Stimulated activated CD4-positive, alpha-beta T cell treated with anti-CD3 and anti-CD28 coated beads, Interleukin-2, amount 100 ng/mL, for 4 hours (primary cell): Measurements from ENCODE around the gene CLIC6.

Source experiments
- DNase-seq: peaks from one replicate; pipeline ENCODE4 v3.0.0-alpha.2; 2020; ENCODE audit warnings: low read depth

CLIC6 gene

DNA sequence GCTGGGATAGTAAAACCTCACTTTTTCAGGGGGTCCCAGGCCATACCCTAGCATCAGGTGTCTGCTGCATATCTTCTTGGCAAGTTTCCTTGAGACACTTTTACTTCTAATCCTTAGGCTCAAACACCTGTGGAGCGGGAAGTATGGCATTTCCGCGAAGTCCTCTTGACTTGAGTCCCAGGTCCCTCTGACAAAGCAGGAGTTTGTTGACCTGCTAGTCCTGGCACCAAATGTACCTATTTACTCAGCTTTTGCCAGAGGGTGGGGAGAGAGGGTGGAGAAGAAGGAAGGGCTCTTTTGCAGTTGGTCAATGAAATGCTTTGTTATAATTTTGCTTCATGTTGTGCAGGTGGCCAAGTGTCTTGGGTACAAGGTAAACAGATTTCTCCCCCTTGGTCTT, 59.7 kb downstream of the CLIC6 start:
- DNase-seq = no peak

DNA sequence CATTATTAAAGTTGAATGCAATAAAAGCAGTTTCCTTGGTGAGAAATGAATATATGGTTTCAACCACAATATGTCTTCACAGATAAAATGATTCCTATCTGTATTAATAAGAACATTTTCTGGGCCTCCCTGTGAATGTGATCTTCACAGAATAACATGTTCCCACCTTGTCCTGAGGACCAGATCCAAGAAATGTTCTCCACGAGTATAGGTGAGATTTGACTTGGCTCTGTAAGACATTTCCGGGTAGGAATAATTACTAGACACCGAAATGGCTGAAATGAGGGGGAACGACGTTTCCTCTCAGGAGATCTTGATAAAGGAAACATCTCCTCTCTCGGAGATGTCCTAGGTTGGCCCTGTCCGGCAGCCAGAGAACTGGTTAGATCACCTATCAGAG, 61.4 kb downstream of the CLIC6 start:
- no peak for DNase-seq

DNA sequence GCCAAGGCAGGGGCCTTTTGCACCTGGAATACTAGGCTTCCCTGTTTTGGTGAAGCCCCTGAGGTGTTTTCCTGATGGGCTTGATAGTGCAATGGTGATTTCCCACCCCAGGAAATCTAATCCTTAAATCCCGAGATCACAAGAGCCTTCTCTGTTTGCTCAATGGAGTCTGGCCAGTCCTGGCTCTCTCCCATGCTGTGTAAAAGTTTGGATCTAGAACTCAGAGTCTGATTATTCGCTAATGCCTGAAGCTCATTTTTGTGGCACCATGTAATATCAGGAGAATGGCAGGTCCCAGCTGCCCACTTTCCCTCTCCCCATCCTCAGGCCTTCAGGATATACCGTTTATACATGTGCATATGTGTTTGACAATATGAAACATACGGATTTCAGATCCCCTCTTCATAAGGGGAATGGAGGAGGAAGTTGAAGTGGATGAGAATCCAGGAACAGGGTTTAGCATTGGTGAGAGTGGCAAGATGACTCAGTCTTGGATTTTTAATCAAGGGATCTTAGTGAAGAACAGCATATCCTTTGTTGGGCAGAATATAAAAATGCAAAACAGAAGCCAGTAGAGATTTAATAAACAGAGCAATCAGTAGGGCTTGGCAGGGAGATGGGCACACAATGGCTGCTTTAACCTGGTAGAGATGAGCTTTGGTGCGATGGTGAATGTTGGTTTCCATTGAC, 62.1 kb downstream of the CLIC6 start:
- DNase-seq = no peak

DNA sequence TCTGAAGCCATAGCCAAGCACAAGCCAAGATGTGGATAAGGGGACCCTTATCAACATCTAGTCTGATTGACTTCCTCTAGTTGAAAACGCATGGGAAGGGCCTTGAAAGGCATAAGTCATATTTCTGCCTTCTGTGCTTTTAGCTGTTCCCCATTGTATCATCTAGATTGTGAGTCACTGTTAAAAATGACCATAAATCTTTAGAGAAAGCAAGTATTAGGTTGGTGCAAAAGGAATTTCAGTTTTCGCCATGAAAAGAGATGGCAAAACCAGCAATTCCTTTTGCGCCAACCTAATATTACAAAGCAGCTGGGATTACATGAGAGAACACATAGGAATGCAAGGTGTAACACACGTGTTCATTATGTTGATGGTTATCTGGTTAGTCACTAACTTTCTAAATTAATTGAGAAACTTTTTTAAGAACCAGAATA, 63.6 kb downstream of the CLIC6 start:
- no peak for DNase-seq

DNA sequence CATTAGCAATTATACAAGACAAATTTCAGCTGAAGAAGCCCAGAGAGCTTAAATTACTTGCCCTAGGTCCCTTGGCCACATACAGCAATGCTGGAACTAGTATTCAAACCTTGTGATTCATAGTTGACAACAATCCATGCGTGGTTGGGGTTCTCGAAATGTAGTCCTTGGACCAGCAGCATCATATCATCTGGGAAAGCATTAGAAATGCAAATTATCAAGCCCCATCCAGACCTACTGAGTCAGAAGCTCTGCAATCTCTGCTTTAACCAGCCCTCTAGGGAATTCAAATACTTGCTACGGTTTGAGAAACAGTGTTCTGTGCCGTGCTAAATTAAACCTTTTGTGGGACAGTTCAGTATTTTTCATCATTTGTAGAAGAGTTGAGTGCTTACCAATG, 65.1 kb downstream of the CLIC6 start:
- no peak for DNase-seq

DNA sequence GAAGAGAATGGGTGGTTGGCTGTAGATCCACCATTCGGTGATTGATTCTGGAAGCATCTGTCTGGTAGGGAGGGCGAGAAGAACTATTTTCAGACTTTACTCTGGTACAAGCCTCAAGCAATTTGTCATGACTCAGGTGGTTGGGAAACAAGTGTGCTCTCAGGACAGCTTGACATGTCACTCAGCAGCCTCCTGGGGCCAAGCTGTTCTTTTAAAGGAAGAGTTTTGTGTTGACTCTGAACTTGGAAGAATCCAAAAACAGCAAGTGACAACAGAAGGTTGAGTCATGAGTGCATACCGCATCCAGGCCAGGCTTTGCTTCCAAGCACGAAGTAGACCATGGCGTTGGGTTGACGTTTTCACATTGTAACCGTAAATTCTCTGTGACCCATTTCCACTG, 65.9 kb downstream of the CLIC6 start:
- DNase-seq = no peak

DNA sequence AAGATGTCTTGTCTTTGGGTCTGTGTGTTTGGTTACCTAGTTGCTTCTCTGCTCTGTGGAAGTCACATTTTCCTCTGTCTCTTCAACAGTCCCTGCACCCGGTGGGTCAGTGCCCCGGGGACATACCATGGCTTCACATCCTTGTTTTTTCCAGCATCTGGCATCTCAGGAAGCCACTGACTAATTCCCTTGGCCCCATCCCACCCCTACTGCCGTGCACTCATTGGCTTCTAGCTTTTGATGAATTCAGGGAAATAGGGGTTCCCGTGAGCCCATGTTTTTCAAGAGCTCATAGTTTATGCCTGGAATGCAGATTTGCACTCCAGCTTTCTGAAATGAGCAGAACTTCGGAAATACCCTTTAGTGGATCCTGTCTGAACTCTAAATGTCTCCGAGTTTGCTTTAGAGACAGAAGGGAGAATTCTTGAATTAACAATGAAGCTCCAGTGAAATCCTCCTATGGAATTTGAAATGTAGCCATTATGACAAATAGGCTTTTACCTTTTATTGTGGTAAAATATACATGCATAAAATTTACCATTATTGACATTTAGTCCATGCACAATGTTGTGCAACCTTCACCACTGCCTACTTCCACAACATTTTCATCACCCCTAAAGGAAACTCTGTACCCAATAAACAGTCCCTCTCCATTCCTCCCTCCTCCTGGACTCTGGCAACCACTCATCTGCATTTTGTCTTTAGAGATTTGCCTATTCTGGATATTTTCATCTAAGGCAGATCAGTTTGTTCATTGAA, 67.5 kb downstream of the CLIC6 start:
- no peak for DNase-seq

DNA sequence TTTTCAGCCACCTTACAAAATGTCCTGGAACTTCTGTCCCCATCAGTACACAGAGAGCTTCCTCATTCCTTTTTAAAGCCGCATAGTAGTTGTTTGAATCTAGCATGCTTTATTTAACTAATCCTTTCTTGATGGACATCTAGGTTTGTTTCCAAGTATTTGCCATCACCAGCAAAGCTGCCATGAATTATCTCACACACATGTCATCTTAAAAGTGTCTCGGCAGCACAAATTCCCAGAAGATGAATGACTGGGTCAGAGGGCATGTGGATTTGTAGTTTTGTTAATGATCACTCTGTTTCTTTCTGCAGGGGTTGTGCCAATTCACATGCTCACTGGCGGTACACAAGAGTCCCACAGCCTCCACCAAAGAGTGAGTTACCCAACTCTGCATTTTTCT, 68.3 kb downstream of the CLIC6 start:
- DNase-seq = no peak

DNA sequence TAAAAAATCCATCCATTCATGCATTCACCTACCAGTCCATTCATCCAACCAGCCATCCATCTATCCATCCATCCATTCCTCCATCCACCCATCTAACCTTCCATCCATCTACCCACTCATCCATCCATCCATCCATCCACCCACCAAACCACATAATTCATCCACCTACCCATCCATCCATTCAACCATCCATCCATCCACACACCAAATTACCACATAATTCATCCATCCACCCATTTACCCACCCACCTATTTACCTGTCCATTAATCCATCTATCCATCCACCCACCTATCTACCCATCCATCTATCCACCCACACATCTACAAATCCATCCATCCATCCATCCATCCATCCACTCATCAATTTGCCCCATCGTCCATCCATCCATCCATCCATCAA, 71.4 kb downstream of the CLIC6 start:
- no peak for DNase-seq

DNA sequence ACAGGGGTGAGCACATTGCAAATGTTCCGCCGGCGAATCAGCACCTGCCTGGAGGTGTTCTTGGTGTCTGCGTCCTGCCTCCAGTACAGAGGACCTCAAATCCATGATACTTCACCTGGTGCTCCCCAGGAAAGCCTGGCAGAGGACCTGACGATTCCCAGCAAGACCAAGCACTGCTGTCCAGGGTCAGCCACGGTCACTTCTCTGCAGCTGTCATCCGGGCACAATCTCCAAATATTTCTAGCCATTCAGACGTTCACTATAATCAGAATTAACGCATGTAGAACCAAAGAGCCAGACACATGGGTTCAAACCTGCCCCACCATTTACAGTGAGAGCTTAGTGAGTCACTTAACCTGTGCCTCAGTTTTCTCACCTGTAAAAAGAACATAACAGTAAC, 74.5 kb downstream of the CLIC6 start:
- no peak for DNase-seq

DNA sequence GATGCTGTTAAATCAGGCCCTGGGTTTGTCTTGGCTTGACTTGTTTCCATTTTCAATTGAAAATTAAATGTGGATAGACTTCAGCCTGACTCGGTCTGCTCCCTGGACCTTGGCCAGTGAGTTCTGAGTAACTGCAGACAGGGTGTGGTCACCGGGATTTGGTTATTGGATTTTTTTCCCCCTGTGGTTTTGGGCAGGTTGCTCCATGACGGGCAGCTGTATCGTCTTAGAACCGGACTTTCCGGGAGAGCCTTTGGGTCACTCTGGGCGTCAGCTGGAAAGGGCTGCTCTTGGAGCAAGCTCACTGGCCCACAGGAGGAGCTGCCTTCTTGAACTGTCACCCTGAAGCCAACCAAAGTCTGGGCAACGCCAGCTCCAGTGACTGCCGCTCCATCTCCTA, 75.0 kb downstream of the CLIC6 start:
- DNase-seq = no peak

DNA sequence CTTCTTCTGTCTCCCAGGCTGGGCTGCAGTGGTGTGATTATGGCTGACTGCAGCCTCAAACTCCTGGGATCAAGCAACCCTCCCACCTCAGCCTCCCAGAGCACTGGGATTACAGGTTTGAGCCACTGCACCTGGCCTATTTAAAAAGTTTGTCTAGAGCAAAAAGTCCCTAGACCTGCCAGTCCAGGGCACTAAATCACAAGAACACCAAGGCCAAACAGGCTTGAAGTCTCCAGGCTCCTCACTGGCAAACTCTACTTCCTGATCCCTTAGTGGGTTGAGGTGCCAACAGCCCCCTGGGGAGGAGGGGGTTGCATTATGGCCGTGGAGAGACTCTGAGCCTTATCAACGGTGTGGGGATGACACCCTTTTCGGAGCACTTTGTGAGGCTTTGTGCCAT, 76.0 kb downstream of the CLIC6 start:
- DNase-seq = no peak

DNA sequence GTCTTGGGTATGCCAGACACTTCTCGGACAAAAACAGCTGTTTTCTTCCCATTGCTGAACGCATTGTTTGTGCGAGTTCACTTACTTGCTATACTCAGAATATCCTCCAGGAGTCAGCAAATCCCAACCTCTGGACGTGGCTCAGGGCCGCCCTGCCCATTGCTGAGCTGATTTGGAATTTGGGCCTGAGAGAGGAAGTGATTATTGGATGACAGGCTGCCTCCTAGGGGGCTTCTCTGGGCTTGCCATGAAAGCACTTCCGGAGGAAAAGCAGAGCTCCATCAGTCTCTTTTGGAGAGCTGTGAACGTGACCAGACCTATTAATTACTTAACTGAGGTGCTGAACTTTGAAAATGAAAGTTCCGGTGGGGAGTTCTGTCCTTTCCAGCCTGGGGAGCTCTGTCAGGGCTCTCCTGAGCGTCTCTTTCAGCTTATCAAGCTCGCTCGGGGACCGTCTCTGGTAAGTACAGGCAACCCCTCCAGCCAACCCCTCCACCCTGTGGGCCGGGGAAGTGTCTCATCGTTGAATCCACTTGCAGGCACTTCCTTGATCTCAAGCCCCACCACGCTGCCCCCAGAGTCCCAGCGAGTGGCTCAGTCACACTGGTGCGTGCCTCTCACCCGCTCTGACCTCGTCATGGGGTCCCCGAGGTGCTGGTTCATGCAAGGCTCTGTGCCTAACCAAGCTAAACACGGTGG, 76.9 kb downstream of the CLIC6 start:
- DNase-seq = peak; percentile 29

DNA sequence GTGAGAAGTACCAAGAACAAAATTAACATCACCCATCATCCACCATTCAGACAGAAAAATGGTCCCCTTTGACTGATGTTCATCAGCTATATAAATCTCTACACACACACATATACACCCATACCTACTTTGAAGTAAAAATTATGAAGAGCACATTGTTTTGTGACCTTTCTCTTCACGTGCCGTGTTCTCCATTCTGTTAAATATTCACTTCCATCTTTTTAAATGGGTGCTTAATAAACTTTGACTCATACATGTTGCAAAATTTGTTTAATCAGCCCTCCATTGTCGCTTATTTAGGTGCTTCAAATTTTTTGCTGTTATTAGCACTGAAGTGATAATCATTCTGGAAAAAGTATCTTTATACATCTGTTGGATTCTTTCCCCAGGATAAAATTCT, 80.1 kb downstream of the CLIC6 start:
- DNase-seq = no peak

DNA sequence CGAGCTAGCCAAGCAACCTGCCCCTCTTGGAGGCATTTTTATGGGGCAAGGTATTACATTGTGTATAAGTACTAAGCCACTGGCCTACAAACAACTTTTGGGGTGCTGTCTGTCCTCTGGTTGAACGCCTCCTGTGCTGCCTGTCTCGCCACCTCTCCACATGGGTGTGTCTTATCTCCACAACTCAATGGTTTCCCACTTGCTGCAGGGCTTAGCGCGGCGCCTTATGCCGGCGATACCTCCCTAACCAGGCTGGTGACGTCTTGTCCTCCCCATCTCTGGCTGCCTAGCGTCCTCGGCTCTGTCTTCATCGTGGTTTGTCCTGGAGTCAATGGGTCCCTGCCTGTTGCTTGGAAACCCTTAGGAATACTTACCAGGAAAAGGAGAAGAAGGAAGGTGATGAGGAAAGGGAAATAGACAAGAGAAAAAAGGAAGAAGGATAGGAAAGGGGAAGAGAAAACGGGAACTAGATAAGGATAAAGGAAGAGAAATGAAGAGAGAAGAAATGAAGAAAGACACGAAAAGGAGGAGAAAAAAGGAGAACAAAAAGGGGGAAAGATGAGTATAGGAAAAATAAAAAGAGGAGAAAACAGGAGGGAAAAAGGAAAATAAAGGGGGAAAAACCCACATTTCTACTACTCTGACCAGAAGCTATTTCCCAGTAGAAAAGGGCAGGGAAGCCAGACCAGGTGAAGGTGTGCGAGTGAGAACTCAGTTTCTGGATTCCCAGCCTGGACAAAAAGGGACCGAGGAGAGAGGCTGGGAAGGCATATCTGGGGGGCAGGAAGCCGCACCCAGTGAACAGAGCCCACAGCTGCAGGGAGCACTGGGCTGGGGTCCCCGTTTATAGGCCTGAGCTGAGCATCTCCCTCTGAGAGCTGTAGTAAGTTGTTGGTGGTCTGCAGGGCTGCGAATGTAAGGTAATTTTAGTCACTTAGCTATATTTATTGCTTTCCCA, 86.2 kb downstream of the CLIC6 start:
- no peak for DNase-seq

DNA sequence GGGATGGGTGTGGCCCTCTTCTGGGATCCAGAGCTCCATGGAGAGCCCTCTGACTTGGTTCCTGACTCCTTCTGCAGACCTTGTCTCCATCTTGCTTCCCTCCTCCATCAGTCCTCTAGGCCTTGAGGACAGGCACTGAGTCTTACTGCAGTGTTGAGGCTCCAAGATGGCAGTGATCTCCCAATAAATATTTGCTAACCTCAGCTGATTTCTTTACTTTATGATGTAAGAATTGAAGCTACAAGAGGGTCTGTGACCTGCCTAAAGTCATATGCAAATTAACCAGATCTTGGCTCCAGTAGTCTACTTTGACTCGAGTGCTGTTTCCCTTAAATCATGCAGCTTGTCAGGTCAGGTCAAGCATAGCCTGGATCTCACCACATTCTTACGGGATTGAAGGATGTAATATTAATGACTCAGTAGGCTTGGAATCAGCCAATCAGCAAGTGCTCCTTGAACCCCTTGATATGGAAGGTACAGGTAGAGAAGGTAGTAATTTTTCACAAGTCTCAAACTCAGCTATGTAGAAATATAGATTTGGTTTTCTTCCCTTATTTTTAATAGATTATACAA, 93.0 kb downstream of the CLIC6 start:
- DNase-seq = no peak

DNA sequence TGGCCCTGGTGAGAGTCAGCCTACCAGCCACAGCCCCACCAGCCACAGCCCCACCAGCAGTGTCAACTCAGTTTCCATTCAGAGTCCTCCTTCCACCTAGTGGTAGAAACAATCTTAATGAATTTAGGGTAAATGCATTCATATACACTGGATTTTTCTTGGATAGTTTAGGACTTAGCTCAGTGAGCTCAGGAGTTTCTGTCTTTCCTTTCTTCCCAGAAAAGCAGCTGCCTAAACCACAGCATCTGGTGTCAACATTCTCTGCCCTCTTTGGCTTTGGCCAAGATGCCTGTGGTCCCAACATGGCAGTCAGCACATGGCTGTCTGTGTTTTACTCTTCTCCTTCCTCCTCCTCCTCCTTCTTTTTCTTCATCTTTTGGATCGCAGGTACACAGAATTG, 94.0 kb downstream of the CLIC6 start:
- DNase-seq = no peak

DNA sequence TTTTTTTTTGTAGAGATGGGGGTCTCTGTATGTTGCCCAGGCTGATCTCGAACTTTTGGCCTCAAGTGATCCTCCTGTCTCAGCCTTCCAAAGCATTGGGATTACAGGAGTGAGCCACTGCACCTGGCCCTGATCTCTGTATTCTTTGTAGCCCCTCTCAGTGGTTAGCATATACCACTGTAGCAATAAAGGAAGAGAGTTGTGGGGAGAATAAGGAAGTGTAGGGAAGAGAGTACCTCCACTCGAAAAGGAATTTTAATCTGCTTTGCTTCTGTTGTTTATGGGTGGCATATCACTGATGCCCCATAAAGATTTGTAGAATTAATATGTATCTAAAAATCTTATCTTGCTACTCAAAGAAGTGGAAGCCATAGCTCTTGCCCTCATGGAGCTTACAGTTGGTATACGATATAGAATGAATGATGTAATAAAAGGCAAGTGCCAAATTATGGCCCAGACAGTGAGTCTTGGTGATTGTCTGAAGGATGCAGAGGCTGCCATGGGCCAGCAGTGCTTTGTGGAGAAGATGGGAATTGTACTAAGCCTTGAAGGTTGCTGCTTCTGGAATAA, 96.0 kb downstream of the CLIC6 start:
- no peak for DNase-seq

DNA sequence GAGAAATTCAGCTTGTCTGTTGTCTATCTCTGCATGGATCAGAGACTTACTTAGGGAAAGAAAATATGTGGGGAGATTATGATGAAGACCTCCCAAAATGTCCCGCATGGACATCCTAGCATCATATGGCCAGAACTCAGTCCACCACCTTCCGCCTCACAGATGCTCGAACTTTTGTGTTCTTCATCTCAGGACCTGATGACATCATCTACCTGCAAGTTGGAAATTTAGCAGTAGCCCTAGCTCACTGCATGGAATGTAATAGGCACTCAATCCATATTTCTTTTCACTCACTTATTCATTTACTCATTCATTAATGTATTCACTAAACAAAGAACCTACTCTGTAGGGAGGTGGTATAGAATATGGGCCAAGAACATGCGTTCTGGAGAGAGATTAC, 96.8 kb downstream of the CLIC6 start:
- no peak for DNase-seq

DNA sequence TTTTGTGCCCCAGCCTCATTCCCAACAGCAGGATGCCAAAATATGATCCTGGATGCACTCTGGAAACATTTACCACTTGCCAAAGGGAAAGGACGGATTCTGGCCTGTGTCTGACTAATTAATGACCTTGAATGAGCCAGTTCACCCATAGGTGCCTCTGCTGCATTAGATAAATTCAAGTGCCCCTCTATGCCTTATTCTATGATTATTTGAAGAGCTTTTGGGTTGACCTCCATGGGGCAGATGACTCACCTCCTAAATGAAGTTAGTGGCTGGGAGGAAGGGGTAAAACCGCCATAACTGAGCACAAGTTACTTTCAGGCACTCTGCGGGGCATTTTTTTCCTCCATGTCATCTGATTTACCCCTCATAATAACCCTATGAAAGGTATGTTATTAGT, 98.1 kb downstream of the CLIC6 start:
- DNase-seq = no peak
